Epidermal melanocyte (primary cell): ENCODE results near the gene SLC66A1.
A peak's percentile ranks its signal among the peaks of the same experiment; 100 is the strongest.
"Not testable (repeated sequence)": the region's sequence is repeated elsewhere in the genome, so short reads cannot be mapped to it uniquely, and the experiment has no call there.

Source experiments
- DNase-seq: peaks from one replicate; pipeline ENCODE4 v3.0.0; 2011; ENCODE audit warnings: low spot score; ENCODE audit not compliant: insufficient read length

SLC66A1 gene, protein sequence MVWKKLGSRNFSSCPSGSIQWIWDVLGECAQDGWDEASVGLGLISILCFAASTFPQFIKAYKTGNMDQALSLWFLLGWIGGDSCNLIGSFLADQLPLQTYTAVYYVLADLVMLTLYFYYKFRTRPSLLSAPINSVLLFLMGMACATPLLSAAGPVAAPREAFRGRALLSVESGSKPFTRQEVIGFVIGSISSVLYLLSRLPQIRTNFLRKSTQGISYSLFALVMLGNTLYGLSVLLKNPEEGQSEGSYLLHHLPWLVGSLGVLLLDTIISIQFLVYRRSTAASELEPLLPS

DNA sequence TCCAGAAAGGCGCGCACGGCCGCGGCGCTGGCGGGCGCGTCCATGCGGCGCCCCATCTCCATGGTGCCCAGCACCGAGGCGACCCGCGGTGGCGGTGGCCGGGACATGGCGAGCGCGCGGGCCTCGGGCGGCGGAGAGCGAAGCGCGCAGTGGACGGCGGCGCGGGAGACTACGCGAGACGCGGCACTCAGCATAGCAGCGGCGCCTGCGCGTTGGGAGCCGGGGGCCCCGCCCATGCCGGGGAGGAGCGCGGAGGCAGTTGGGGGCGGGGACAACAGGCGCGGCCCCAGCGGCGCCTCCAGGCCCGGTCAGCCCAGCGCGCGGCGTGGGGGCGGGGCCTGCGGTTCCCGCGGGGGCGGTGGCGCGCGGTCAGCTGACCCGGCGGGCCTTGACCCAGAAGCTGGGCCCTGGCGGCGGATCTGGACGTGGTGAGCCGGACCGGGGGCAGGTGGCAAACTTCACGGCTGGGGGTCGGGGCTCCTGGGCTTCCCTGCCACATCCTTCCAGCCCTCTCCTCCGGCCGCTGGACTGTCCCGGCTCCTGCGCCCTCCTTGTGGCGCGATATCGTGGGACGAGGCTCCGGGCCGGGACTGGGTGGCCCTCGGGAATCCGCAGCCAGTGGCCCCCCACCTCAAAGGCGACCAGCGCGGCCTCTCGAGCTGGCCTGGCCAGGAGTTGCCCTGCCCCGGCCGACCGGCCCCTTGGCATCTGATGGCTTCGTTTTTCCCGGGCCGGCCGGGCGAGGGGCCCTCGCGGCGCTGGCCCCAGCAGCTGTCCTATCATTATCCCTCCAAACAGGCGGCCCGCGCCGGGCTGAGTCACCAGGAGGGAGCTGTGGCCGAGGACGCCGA lies at the start of gene SLC66A1, which contains the start of gene AKR7A2:
Gene SLC66A1 (plus strand): TSS at position 396 of the 851 bp plus-strand sequence. CDS start 5,352 bp downstream, outside the sequence.
Gene AKR7A2 (minus strand): TSS at position 214 of the 851 bp plus-strand sequence. CDS start 20 bp downstream, at position 194.
- DNase-seq = peak; percentile 94

DNA sequence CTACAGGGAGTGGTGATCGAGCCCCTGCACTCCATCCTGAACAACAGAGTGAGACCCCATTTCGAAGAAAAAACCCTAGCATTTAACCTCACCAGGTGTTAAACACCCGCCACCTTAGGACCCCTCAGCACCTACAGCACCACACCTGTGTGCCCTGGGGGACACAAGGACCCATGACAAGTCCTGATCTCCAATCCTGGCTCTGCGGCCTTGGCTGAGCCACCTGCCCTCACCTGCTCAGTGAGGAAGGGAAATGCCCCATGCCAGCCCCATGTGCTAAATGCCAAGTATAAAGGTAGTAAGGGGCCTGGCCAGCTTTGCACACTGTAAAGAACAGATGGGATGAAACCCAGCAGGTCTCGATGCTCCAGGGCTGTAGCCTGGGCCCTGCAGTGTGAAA lies 49.4 kb upstream of the SLC66A1 start:
- DNase-seq = no peak

DNA sequence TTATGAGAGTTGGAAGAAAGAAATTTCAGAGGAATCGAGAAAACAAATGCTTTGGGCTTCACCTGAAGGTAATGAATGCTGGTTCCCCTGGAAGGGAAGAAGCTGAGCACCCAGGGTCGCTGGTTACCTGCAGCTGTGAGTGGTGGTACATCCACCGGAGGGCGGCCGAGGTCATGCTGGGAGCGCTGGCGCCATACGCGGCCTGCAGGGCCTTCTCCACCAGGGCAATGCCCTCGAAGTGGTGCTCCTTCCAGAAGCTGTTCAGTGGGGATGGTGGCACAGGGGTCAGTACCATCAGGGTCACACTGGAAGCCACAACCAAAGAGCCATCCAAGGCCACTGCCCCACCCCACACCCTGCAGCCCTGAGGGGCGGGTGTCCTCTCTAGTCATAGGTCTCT lies 43.7 kb upstream of the SLC66A1 start:
- no peak for DNase-seq

DNA sequence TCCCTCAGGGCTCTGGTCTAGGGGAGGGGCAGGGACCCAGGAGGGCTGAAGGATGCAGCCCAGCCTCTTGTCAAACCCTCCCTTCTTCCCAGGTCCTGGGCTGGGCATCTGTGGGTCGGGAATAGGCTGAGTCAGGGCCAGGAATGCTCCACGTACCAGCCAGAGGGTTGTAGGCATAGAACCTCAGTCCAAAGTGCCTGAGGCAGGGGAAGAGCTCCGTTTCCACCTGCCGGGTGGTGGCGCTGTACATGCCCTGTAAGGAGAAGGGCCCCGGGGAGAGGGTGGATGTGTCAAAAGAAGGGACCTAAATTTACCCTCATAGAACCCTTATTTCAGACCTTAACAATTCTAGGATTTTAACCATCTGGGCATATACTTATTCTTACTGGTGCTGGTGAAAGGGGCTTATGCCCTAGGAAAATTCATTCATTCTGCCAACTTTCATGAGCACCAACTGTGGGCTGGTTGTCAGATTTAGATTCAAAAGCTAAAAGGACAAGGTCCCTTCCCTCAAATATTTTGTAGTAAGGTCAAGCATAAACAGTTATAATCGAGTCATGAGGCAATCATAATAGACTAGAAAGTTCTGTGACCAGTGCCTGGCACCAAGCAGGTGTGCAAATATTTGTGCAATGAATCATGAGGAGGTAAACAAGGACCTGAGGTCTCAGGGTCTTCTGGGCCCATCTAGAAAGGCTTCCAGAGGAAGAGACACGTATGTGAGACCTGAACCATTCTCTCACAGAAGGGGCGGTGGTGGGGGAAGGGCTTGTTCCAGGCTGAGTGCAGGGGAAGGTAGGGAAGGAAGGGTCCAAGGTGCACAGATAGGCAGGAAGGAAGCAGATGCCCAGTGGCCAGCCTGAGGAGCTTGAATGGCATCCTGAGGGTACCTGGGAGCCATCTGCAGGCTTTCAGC lies 42.4 kb upstream of the SLC66A1 start:
- DNase-seq = not testable (repeated sequence)

DNA sequence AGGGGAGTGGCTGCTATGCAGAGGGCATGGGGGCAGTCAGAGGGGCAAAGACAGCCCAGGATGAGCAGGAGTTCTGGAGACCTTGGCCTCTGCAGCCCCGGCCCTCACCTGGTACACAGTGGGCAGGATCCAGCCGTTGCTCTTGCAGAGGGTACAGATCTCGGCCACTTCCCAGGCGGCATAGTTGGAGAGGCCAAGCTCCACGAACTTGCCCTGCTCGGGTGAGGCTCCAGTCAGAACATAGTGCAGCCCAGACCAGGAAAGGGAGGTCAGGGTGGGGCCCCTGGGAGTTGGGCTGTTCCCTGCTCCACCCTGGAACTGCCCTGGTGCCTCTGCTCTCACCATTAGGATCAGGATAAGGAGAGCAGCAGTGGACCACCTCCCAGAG lies 41.8 kb upstream of the SLC66A1 start:
- DNase-seq = not testable (repeated sequence)

DNA sequence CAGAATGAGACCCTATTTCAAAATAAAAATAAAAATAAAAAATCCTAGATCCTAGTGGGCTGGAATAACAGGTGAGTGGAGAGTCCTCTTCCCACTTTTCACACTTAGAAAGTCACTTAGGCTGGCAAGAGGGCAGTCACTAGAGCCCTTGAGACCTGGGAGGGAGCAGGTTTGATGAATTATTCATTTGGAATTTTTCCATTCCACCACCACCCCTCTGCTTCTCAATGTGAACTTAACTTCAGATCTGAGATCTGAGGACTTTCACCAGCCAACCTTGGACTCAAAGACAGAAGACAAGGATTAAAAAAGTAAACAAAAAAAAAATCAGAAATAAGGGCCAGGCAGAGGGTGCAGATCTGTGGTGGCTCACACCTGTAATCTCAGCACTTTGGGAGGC lies 40.1 kb upstream of the SLC66A1 start:
- DNase-seq = no peak

DNA sequence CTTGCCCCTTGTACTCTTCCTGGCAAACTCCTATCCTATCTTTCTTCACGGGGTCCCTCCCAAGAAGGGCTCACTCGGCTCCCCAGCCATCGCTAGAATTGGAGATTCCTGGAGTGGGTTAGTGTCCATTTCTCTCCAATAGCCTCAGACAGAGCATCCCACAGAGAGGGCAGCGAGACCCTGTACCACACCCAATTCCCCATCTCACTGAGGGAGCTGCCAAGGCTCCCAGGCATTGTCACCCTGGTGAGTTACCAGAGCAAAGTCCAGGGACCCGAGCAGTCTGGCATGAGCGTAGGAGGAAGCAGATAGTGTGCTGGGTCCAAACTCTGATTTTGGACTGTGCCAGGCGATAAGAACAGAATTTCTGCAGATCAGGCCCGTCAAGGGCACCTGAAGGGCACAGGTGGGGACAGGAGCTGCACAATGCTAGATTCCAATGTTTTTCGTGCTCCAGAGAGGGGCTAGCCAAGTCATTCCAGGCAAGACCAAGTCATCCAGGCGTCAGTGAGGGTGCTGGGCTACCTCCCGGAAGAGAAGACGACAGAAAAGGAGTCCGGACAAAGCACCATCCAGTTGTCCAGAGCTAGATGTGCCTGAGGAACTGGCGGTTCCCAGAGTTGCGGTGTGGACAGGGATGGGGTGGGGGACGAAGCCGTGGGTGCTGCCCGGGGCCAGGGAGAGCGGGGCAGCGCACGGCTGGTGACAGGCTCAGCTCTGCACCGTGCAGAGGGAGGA lies 38.9 kb upstream of the SLC66A1 start:
- DNase-seq = no peak

DNA sequence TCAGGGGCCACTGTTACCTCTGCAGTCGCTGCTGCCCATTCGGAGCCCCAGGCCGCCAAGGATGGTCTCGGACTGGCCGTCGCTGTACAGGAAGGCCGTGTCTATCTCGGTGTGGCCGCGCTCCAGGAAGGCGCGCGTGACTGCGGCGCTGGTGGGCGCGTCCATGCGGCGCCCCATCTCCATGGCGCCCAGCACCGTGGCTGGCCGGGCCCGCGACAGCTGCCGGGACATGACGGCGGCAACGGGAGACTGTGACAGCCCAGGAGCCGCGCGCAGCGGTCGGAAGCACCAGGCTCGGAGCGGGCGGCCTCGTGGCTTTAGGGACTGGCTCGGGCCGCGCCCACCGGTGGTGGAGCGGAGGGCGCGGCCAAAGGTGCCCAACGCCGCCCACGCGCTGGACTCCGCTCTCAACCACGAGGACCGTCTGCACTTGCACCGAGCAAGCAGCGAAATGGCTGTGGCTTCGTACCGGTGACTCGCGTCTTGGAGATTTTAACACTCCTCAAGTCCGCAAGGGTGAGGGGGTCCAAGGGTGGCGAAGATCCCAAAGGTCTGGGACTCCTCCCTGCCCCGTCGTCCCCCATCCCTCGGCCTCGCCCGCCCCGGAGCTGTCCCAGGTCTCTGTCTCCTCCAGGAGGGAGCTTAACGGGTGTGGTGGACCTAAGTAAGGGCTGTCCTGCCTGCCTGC lies 38.1 kb upstream of the SLC66A1 start:
- DNase-seq = not testable (repeated sequence)

DNA sequence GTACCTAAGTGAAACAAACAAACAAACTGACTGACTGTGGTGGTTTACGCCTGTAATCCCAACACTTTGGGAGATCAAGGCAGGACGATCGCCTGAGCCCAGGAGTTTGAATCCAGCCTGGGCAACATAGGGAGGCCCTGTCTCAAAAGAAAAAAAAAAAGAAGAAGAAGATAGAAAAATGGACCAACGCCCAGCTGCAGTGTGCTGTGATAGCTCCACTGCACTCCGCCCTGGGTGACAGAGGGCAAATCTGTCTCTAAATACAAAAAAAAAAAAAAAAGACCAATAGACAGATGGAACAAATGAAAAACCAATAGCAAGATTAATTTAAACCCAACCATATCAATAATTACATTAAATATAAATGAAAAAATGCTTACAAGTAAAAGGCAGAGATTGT lies 37.5 kb upstream of the SLC66A1 start:
- DNase-seq = no peak

DNA sequence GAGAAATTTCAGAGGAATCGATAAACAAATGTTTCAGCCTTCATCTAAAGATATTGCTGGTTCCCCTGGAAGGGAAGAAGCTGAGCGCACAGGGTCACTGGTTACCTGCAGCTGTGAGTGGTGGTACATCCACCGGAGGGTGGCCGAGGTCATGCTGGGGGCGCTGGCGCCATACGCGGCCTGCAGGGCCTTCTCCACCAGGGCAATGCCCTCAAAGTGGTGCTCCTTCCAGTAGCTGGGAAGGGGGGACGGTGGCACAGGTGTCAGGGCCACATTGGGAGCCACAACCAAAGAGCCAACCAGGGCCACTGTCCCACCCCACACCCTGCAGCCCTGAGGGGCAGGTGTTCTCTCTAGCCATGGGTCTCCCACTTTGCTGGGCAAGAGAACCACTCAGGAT lies 28.2 kb upstream of the SLC66A1 start:
- DNase-seq = no peak

DNA sequence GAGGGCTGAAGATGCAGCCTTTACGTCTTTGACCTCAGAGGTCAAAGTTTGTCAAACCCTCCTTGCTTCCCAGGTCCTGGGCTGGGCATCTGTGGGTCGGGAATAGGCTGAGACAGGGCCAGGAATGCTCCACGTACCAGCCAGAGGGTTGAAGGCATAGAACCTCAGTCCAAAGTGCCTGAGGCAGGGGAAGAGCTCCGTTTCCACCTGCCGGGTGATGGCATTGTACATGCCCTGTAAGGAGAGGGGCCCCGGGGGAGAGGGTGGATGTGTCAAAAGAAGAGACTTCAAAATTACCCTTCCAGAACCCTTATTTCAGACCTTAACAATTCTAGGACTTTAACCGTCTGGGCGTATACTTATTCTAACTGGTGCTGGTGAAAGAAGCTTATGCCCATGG lies 27.2 kb upstream of the SLC66A1 start:
- no peak for DNase-seq

DNA sequence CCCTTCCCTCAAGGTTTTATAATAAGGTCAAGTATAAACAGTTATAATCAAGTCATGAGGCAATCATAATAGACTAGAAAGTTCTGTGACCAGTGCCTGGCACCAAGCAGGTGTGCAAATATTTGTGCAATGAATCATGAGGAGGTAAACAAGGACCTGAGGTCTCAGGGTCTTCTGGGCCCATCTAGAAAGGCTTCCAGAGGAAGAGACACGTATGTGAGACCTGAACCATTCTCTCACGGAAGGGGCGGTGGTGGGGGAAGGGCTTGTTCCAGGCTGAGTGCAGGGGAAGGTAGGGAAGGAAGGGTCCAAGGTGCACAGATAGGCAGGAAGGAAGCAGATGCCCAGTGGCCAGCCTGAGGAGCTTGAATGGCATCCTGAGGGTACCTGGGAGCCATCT lies 26.8 kb upstream of the SLC66A1 start:
- not testable (repeated sequence) for DNase-seq

DNA sequence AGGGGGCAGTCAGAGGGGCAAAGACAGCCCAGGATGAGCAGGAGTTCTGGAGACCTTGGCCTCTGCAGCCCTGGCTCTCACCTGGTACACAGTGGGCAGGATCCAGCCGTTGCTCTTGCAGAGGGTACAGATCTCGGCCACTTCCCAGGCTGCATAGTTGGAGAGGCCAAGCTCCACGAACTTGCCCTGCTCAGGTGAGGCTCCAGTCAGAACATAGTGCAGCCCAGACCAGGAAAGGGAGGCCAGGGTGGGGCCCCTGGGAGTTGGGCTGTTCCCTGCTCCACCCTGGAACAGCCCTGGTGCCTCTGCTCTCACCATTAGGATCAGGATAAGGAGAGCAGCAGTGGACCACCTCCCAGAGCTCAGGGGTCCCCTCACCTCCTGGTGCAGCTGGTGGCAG lies 26.3 kb upstream of the SLC66A1 start:
- not testable (repeated sequence) for DNase-seq

DNA sequence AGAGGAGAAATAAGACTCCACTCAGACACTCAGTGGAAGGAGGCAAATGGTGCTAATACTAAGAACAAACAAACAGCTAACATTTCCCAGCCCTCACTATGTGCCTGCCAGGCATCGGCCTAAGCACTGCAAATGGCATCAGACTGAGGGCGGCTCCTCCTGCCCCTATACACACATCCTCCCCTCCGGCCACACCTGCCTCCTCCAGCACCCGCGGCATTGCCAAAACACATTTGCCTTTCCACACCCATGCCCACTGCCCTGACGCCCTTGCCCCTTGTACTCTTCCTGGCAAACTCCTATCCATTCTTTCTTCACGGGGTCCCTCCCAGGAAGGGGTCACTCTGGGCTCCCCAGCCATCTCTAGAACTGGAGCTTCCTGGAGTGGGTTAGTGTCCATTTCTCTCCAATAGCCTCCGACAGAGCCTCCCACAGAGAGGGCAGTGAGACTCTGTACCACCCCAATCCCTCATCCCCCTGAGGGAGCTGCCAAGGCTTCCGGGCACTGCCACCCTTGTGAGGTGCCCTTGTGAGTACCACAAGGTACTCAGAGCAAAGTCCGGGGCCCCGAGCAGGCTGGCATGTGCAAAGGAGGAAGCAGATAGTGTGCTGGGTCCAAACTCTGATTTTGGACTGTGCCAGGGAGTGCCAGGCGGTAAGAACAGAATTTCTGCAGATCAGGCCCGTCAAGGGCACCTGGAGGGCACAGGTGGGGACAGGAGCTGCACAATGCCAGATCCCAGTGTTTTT lies 24.5 kb upstream of the SLC66A1 start:
- DNase-seq = no peak

DNA sequence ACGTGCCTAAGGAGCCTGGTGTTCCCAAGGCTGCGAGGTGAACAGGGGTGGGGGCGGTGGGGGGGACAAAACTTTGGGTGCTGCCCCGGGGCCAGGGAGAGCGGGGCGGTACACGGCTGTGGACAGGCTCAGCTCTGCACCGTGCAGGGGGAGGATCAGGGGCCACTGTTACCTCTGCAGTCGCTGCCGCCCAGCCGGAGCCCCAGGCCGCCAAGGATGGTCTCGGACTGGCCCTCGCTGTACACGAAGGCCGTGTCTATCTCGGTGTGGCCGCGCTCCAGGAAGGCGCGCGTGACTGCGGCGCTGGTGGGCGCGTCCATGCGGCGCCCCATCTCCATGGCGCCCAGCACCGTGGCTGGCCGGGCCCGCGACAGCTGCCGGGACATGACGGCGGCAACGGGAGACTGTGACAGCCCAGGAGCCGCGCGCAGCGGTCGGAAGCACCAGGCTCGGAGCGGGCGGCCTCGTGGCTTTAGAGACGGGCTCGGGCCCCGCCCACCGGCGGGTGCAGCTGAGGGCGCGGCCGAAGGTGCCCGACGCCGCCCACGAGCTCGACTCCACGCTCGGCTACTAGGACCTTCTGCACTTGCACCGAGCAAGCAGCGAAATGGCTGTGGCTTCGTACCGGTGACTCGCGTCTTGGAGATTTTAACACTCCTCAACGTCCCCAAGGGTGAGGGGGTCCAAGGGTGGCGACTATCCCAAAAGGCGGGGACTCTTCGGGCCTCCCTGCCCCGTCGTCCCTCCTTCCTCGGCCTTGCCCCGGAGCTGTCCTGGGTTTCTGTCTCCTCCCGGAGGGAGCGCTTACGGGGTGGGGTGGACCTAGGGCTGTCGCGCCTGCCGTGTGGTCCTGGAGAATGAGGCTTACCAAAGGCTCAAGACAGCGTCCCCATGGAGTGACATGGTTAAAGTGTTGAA lies 23.5 kb upstream of the SLC66A1 start, which contains the start of gene AKR7A3:
Gene AKR7A3 (minus strand): TSS at position 447 of the 918 bp plus-strand sequence. CDS start 61 bp downstream, at position 386.
- DNase-seq = peak; percentile 49

DNA sequence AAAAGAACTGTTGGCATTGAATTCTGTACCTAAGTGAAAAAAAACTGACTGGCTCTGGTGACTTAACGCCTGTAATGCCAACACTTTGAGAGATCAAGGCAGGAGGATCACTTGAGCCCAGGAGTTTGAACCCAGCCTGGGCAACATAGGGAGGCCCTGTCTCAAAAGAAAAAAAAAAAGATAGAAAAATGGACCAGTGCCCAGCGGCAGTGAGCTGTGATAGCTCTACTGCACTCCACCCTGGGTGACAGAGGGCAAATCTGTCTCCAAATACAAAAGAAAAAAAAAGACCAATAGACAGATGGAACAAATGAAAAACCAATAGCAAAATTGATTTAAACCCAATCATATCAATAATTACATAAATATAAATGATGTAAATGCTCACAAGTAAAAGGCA lies 22.9 kb upstream of the SLC66A1 start:
- DNase-seq = no peak

DNA sequence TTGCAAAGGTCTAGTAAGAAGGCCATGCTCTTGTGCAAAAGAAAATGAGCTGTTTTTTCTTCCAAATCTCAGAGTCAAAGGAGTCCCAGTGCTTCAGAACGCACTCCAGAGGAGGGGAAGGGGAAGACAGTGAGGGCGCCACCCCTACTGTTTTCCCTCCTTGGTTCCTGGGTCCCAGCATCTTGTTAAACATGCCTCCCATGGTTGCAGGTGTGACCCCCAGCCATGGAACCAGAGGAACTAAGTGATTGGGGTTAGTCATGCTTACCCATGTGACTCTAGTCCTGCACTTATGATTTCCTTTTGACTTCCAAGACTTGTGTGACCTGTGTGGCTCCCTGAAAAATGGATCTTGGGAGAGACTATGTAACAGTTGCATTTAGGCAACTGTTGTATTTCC lies 17.5 kb upstream of the SLC66A1 start:
- no peak for DNase-seq

DNA sequence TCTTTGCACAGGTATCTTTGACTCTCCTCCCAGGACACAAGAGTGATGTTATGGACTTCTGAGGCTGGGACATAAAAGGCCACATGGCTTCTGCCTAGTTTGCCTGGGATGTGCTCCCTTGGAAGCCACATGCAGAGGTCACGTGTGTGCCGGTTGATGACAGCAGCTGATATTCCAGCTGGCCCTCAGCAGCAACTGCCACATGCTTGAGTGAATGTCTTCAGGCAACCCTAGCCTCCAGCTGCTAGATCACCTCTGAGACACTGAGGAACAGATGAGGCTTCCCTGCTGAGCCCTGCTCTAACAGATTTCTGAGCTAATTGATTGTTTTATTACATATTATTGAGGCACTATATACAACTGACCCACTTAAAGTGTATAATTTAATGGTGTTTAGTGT lies 11.9 kb upstream of the SLC66A1 start:
- DNase-seq = no peak
